GM21576 (cell line): ENCODE measurements around the gene BICD1.
A peak's percentile ranks its signal among the peaks of the same experiment; 100 is the strongest.

ENCODE experiments used
- ATAC-seq: cut with Tn5 transposase; IDR thresholded peaks from one replicate; pipeline ENCODE4 v1.9.1; 2021; ENCODE audit warnings: mild to moderate bottlenecking, moderate library complexity; ENCODE audit not compliant: unreplicated experiment

BICD1 gene

DNA sequence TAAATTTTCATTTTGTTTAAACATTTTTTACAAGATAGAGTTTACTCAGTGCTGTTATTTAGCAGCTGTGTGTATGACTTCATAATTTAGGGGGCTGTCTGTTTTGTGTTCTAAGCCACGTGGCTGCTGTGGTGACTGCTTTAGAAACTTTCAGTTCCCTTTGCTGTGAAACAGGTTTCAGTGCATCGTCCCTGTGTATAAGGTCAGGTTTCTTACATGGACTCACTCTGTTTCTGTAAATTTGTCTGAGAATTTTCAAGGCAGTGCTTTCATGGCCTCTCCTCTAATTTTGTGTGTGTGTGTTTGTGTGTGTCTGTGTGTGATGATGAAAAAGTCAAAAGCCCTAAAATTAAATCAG lies 32.4 kb downstream of the BICD1 start:
- ATAC-seq = peak; percentile 85

GRCh38 chr12:32140877-32141276 lies 34.2 kb downstream of the BICD1 start:
- ATAC-seq = no peak

DNA sequence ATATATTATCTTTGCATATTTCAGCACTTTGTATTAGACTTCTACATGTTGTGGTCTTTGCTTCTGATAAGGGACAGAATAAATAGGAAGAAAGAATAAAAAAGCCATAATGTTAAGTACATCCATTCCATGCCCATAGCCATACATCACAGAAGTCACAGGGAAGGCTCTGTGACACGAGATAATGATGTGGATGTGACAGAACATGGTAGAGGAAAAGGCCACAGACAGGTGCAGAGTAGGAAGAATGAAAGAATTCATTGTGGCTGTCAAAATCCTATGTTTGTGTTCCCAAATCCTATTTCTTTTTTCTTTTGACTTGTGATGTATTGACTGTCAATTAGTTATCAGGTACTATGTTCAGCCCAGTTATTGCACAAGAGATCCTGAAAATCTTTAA lies 38.4 kb downstream of the BICD1 start:
- ATAC-seq = no peak

DNA sequence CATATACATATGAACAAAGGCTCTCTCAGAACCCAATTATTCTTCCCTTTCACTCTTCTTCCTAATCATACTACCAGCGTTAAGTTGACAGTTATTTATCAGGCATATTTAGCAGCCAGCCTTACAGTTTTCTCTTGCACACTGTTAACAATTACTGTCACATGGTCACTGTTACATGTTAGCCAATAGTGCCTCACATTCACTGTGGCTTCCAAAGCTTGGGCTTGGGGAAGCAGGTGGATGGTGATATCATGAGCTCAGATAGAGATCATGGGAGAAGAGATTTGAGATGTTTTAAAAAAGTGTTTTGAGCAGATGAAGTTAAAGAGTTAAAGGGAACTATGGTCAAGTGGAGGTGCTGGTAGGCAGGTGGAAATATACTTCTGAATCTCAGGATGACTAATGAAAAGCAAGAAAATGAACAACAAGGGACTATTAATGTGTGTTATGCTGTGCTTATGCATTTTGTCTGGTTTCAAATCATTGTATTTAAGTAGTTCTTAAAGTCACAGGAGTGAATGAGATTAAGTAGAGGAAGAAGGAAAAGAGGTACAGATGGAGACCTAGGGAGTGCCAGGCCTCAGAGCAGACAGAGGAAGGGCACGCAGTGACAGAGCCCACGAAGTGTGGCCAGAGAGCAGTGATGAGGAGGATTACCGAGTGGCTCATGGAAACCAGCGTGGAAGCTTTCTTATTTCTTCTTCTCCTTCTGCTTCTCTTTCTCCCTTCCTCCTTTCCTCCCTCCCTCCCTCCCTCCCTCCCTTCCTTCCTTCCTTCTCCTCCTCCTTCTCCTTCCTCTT lies 39.6 kb downstream of the BICD1 start:
- ATAC-seq = no peak

GRCh38 chr12:32148372-32148771 lies 41.7 kb downstream of the BICD1 start:
- no peak for ATAC-seq

- no peak for ATAC-seq
These were observed 42.8 kb downstream of the BICD1 start for GRCh38 chr12:32149489-32149888.

DNA sequence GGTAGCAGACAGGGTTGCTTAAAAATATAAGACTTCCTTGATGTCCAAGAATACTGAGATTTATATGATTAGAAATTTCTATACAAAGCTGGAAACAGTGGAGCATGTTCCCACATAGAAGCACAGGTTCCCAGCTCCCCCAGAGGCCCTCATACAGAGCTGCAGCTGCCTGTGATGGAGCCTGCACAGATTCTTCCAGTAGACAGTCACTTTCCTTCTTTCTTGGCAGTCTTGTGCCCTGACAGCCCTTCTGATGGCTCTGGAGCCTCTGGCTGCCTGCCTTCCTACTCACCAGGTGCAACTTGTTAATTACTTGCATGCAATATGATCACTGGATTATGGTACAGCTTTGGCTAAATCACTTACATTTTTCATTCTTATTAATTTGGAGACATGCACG lies 44.4 kb downstream of the BICD1 start:
- ATAC-seq = no peak

DNA sequence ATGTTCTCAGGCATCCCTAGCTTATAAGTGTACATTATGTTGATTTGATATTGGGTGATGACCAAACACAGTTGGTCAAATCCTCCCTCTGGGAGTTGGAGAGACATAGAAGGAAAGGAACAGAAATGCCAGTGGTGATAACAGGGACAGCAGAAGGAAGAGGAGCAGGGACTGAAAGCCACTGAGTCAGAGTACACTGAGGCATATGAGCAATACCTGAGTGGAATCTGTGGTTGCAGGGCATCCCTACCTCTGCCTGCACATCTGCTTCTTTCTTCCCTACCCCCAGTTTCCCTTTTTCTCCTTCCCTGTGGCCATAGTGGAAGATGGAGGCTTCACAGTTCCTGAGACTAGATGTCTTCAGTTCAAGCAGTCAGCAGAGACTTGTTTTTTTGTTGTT lies 44.9 kb downstream of the BICD1 start:
- ATAC-seq = no peak

DNA sequence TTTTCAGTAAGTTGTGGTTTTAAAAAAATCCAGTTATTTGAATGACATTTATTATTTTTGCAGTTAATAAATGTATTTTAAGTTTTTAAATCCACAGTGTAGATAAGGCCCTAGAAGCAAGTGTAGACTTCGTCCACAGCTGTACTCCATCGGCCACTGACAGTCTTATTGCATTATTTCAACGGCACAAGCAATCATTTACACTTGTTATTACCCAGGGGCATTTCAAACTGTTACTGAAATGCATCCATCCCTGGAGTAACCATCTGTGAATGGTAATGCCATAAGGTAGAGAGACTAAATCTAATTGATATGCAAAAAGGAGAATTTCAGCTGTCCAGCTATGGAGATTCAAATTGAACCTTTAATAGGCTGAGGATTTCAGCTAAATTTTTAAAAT lies 48.4 kb downstream of the BICD1 start:
- no peak for ATAC-seq

DNA sequence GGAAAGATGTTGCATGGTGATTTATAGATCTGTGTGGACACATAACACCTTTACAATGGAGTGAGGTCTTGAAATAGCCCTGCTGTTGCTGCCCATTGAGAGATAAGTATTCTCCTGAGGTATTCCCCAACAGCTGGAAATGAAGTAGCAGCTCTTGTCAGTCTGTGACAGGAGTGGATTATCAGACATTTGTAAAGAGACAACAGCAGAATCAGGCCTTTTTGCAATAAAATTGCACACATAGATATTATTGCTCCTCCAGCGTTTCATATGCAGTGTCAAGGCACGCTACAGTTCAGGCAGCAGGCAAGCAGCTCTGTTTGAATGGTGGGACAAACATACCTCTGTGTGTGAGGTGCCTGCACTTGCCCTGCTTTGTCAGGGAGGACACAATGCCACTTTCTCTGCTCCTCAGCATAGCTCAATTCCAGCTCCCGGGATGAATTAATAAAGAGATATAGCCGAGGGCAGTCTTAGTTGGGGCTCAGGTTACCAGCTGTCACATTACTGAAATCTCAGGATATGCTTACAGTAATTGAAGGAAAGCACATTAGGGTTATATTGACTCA lies 49.4 kb downstream of the BICD1 start:
- ATAC-seq = no peak

- ATAC-seq = no peak
These were observed 51.9 kb downstream of the BICD1 start for GRCh38 chr12:32158525-32158924.

DNA sequence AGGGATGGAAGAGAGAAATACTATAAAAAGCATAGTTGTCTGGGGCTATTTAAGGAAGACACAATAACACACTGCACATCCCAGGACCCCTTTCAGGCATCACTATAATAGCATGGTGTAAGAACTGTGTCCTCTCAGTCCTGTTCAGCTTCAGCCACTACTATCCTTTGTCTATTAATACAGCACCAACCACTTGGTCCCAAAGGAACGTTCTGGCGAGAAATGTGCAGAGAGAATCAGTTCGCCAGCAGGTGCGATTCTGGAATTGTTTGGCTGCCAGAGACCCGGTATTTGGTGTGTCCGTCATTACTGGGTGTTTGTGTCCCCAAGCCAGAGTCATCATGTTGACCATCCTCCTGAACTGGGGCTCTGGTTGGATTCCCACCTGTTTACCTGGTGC lies 52.7 kb downstream of the BICD1 start:
- ATAC-seq = no peak

GRCh38 chr12:32159925-32160324 lies 53.3 kb downstream of the BICD1 start:
- ATAC-seq = no peak

DNA sequence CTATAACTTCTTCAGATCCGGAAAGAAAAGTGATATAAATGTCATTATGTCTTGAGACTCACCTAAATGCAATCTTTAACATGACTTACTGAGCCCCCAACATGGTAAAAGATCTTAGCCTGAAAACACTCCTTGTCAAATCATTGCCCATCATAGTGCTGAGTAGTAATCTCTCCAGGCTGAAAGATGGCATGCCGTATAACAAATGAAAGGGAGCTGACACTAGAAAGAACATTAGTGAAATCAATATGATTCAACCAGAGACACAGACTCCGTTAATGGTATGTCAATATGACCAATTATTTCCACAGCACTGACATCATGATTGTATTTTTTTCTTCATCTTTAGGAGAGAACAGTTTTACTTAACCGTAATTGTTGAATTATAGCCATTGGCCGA lies 54.4 kb downstream of the BICD1 start:
- ATAC-seq = no peak

GRCh38 chr12:32163596-32163995 lies 56.9 kb downstream of the BICD1 start:
- no peak for ATAC-seq

DNA sequence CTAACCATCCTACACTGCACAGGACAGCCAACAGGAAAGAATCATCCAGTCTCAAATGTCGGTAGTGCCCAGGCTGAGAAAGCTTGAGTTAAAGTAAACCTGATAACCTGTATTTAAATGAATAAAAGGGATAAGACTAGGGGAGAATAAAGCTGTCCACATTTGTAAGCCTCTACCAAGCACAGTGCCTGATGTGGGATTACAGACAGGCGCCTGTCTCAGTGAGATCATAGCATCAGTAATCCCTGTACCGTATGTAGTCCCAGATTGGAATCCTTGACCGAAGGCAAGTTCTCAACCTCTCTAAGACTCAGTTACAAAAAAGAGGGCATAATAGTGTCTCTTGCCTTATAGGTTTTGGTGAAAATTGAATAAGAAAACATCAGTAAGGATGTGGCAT lies 59.9 kb downstream of the BICD1 start:
- ATAC-seq = no peak

GRCh38 chr12:32170437-32170998 lies 63.9 kb downstream of the BICD1 start:
- ATAC-seq = no peak

DNA sequence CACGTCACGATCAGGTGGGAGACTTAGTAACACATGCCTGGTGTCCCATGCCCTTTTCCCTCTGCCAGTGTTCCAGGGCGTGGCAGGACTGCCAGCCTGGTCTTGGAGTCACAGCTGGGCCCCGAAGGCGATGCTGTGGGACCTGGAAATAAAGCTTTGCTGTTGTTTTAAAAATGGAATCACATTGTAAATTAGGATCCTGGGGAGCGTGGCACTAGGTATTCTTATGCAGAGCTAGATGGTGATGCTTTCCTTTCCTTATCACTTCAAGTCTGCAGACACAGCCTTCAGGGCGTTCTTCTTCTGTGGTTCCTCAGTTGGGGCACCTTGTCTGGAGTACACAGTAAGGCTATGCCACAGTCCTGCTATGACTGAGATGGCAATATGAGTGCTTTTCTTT lies 64.6 kb downstream of the BICD1 start:
- no peak for ATAC-seq

DNA sequence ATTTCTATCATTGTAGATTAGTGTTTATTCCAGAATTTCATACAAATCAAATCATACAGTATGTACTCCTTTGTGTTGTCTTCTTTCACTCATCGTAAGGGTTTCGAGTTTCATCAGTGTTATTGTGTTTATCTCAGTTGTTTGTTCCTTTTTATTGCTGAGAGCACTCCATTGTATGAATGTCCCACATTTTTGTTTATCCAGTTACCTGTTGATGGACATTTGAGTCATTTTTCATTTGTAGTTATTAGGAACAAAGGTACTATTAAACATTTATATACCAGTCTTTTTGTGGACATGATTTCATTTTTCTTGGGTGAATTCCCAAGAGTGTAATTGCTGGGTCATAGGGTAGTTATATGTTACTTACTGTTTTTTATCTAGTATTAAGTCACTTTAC lies 70.0 kb downstream of the BICD1 start:
- no peak for ATAC-seq

DNA sequence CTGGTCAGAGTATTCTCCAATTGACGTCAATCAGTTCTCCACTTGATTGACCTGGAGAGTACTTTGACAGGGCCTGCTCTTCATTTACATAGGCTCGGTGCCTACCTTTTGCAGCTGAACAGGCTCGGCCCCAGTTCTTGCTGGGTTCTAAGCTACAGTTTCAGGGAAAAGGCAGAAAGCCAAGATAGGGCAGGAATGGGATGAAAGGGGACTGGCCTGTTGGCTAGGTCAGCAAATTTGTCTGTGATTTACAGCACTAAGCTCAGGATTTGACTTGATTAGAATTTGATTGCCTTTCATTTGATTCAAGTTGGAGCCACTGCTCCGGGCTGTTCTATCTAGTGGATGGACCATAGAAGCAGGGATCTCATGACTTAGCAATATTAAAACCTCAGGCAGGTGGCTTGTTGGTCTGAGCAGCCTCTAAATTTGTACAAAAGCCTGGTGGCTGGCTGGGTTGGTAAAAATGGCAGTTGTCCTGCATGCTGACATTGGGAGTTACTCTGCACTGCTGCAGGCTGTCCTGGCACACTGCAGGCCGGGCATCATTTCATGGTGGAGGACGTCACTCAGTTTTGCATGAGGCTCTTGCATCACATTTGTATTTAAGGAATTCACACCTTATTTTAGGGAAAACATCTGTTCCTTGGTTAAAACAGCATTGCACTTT lies 71.8 kb downstream of the BICD1 start:
- no peak for ATAC-seq

- no peak for ATAC-seq
These were observed 72.4 kb downstream of the BICD1 start for GRCh38 chr12:32179011-32179395.
